ENCODE measurements around the gene GLT6D1.

DNA sequence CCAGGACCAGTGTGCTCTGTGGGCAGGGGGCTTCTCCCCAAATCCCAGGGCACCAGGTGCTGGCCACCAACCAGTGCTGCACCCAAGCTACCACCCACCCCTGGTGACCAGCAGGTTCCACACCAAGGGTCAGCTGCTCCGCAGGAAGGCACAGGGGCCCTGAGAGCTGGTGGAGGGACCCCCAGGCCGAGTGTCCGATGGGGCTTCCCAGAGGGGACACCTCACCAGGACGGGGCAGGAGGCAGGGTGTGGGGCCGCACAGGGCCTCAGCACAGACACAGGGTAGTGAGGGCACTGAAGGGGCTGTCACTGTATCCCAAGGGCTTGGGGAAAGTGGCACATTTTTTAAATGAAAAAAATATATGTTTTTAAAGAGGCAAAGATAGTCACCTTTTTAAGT lies 41.8 kb upstream of the GLT6D1 start:
- no peak for TF ChIP-seq POLR2A (IDR thresholded peaks at IDR 0.05)
- TF ChIP-seq, protein P1, sequence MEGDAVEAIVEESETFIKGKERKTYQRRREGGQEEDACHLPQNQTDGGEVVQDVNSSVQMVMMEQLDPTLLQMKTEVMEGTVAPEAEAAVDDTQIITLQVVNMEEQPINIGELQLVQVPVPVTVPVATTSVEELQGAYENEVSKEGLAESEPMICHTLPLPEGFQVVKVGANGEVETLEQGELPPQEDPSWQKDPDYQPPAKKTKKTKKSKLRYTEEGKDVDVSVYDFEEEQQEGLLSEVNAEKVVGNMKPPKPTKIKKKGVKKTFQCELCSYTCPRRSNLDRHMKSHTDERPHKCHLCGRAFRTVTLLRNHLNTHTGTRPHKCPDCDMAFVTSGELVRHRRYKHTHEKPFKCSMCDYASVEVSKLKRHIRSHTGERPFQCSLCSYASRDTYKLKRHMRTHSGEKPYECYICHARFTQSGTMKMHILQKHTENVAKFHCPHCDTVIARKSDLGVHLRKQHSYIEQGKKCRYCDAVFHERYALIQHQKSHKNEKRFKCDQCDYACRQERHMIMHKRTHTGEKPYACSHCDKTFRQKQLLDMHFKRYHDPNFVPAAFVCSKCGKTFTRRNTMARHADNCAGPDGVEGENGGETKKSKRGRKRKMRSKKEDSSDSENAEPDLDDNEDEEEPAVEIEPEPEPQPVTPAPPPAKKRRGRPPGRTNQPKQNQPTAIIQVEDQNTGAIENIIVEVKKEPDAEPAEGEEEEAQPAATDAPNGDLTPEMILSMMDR (IDR thresholded peaks at IDR 0.05), result no peak
- TF ChIP-seq POLR2AphosphoS5 (IDR thresholded peaks at IDR 0.05), result no peak

Data from suprapubic skin (tissue), 4 donors.